Mesothelial cell of epicardium (in vitro differentiated cells): ENCODE data around the gene PPM1F. TPM values are rescaled to one million over a fixed set of nuclear protein-coding genes. Genes with fewer than 3 reads are reported as not detected.
A peak's percentile ranks its signal among the peaks of the same experiment; 100 is the strongest.
"Not testable (repeated sequence)": the region's sequence is repeated elsewhere in the genome, so short reads cannot be mapped to it uniquely, and the experiment has no call there.

ENCODE experiments used
- DNase-seq, 2 experiments: peaks; one replicate each; pipeline ENCODE4 v3.0.0; 2021; ENCODE audit warnings: low spot score in 2 of 2; ENCODE audit not compliant: unreplicated experiment in 2 of 2
- H3K27ac Mint-ChIP-seq: 2 replicates; pipeline ENCODE4 v1.8.0; 2021; ENCODE audit warnings: mixed read lengths
- H3K27me3 Mint-ChIP-seq: 2 replicates; pipeline ENCODE4 v1.8.0; 2021; ENCODE audit warnings: low read depth, mixed read lengths
- H3K36me3 Mint-ChIP-seq: 2 replicates; pipeline ENCODE4 v1.8.0; 2021; ENCODE audit warnings: mixed read lengths
- H3K4me1 Mint-ChIP-seq: 2 replicates; pipeline ENCODE4 v1.8.0; 2021; ENCODE audit warnings: mixed read lengths
- H3K4me3 Mint-ChIP-seq: 2 replicates; pipeline ENCODE4 v1.8.0; 2021; ENCODE audit warnings: mild to moderate bottlenecking, moderate library complexity, mixed read lengths
- H3K9me3 Mint-ChIP-seq: 2 replicates; pipeline ENCODE4 v1.8.0; 2021; ENCODE audit warnings: mixed read lengths
- total RNA-seq: library from RNA; stranded (reverse); gene quantifications from 3 replicates; pipeline ENCODE4 v1.2.1, GENCODE V29; 2021
- TF ChIP-seq, protein P1 (sequence below): fragments of 200-600 bp; sonication (generic); IDR thresholded peaks from one replicate; pipeline ENCODE4 v1.5.0; 2021; ENCODE audit warnings: antibody characterized with exemption; ENCODE audit not compliant: unreplicated experiment

PPM1F gene
- total RNA-seq, 1 donor from 2014 or later: 34.6 TPM

DNA sequence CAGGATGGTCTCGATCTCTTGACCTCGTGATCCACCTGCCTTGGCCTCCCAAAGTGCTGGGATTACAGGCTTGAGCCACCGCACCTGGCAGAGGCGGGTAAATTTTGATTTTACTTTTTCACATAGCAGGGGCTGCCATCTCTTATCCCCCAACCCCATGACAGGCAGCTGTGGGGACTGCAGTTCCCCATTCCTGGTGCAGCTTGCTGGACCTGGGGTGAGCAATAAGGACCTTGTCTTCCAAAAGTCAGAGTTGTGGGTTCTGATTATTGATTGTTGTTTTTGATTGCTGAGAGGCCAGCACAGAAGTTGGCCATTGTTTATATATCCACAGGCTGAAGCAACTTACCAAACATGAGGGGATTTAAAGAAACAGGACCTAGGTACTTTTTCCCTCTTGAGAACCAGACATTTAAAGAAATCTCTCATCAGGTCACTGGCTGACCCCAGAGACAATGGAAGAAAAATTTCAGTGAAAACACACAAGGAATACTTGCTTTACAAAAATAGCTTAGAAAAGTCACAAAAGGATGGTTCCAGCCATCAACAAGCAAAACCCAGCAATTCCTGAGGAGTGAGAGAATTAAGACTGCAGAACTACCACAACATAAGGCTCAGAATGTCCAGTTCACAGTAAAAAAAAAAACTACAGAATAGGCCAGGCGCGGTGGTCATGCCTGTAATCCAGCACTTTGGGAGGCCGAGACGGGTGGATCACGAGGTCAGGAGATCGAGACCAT lies 63.2 kb downstream of the PPM1F start:
- H3K4me3 Mint-ChIP-seq: no peak overlapping the region
- no peak for DNase-seq
- peaks cover 10% of the 10 kb centered on the region for H3K9me3 Mint-ChIP-seq

DNA sequence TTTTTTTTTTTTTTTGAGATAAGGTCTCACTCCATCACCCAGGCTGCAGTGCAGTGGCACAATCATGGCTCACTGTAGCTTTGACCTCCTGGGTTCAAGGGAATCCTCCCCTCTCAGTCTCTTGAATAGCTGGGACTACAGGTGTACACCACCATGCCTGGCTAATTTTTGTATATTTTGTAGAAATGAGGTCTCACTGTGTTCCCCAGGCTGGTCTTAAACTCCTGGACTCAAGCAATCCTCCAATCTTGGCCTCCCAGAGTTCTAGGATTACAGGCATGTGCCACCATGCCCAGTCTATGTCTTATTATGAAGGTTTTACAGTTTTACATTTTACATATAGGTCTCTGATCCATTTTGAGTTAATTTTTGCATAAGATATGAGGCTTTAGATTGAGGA lies 64.8 kb downstream of the PPM1F start:
- Mint-ChIP-seq H3K27me3 (no peaks in the 10 kb centered on the region), H3K9me3 (peaks cover 7% of the 10 kb centered on the region), H3K27ac (no peak overlapping the region), H3K4me1 (no peaks in the 10 kb centered on the region), H3K36me3 (no peaks in the 10 kb centered on the region), H3K4me3 (no peak overlapping the region)
- TF ChIP-seq, protein P1, sequence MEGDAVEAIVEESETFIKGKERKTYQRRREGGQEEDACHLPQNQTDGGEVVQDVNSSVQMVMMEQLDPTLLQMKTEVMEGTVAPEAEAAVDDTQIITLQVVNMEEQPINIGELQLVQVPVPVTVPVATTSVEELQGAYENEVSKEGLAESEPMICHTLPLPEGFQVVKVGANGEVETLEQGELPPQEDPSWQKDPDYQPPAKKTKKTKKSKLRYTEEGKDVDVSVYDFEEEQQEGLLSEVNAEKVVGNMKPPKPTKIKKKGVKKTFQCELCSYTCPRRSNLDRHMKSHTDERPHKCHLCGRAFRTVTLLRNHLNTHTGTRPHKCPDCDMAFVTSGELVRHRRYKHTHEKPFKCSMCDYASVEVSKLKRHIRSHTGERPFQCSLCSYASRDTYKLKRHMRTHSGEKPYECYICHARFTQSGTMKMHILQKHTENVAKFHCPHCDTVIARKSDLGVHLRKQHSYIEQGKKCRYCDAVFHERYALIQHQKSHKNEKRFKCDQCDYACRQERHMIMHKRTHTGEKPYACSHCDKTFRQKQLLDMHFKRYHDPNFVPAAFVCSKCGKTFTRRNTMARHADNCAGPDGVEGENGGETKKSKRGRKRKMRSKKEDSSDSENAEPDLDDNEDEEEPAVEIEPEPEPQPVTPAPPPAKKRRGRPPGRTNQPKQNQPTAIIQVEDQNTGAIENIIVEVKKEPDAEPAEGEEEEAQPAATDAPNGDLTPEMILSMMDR: no peak
- no peak for DNase-seq

More for the DNA sequence above, 63.2 kb downstream of the PPM1F start:
- no peaks in the 10 kb centered on the region for H3K27me3 Mint-ChIP-seq
- TF ChIP-seq, protein P1: no peak
- no peaks in the 10 kb centered on the region for H3K36me3 Mint-ChIP-seq
- no peak overlapping the region for H3K27ac Mint-ChIP-seq
- H3K4me1 Mint-ChIP-seq: no peaks in the 10 kb centered on the region

GRCh38 chr22:21883930-21884329 lies 68.7 kb downstream of the PPM1F start:
- H3K4me3 Mint-ChIP-seq, H3K27ac Mint-ChIP-seq, H3K36me3 Mint-ChIP-seq, H3K27me3 Mint-ChIP-seq, H3K9me3 Mint-ChIP-seq, DNase-seq, H3K4me1 Mint-ChIP-seq: not testable (repeated sequence)

GRCh38 chr22:21882754-21883333 lies 69.8 kb downstream of the PPM1F start:
- H3K27me3 Mint-ChIP-seq, H3K36me3 Mint-ChIP-seq, H3K4me3 Mint-ChIP-seq, H3K9me3 Mint-ChIP-seq, H3K27ac Mint-ChIP-seq, H3K4me1 Mint-ChIP-seq, DNase-seq: not testable (repeated sequence)

- TF ChIP-seq, protein P1: no peak
- no peak for DNase-seq
- Mint-ChIP-seq H3K4me3 (no peak overlapping the region), H3K9me3 (no peaks in the 10 kb centered on the region), H3K4me1 (no peaks in the 10 kb centered on the region), H3K36me3 (no peaks in the 10 kb centered on the region), H3K27ac (no peak overlapping the region), H3K27me3 (peaks cover 2% of the 10 kb centered on the region)
These were observed 70.6 kb downstream of the PPM1F start for GRCh38 chr22:21881841-21882753.

GRCh38 chr22:21876486-21877176 lies 76.0 kb downstream of the PPM1F start:
- no peak for DNase-seq
- no peaks in the 10 kb centered on the region for H3K36me3 Mint-ChIP-seq

GRCh38 chr22:21874953-21875352 lies 77.7 kb downstream of the PPM1F start:
- H3K36me3 Mint-ChIP-seq, H3K4me1 Mint-ChIP-seq, H3K27ac Mint-ChIP-seq, H3K9me3 Mint-ChIP-seq, H3K27me3 Mint-ChIP-seq, H3K4me3 Mint-ChIP-seq, DNase-seq: not testable (repeated sequence)

More at GRCh38 chr22:21876486-21877176, 76.0 kb downstream of the PPM1F start:
- H3K27ac Mint-ChIP-seq: peak overlapping the region; percentile 71
- no peak overlapping the region for H3K4me3 Mint-ChIP-seq
- peaks cover 7% of the 10 kb centered on the region for H3K4me1 Mint-ChIP-seq
- TF ChIP-seq, protein P1: no peak
- H3K9me3 Mint-ChIP-seq: no peaks in the 10 kb centered on the region
- H3K27me3 Mint-ChIP-seq: no peaks in the 10 kb centered on the region
